Glutamatergic neuron (in vitro differentiated cells): ENCODE data around the gene CPNE6. TPM values are rescaled to one million over a fixed set of nuclear protein-coding genes. Genes with fewer than 3 reads are reported as not detected.
"Not testable (repeated sequence)": the region's sequence is repeated elsewhere in the genome, so short reads cannot be mapped to it uniquely, and the experiment has no call there.

Source experiments
- DNase-seq: peaks from one replicate; pipeline ENCODE4 v3.0.0; 2022
- H3K27ac Mint-ChIP-seq: one replicate; pipeline ENCODE4 v1.8.0; 2020; ENCODE audit warnings: mild to moderate bottlenecking, mixed read lengths, inconsistent platforms; ENCODE audit not compliant: unreplicated experiment
- H3K27me3 Mint-ChIP-seq: one replicate; pipeline ENCODE4 v1.8.0; 2020; ENCODE audit warnings: mild to moderate bottlenecking, moderate library complexity, mixed read lengths, inconsistent platforms; ENCODE audit not compliant: unreplicated experiment
- H3K36me3 Mint-ChIP-seq: one replicate; pipeline ENCODE4 v1.8.0; 2020; ENCODE audit warnings: mild to moderate bottlenecking, mixed read lengths, inconsistent platforms; ENCODE audit not compliant: unreplicated experiment
- H3K4me1 Mint-ChIP-seq: one replicate; pipeline ENCODE4 v1.8.0; 2020; ENCODE audit warnings: mild to moderate bottlenecking, low read depth, mixed read lengths, inconsistent platforms; ENCODE audit not compliant: unreplicated experiment
- H3K4me3 Mint-ChIP-seq: one replicate; pipeline ENCODE4 v1.8.0; 2020; ENCODE audit warnings: mild to moderate bottlenecking, mixed read lengths, inconsistent platforms; ENCODE audit not compliant: unreplicated experiment
- H3K9me3 Mint-ChIP-seq: one replicate; pipeline ENCODE4 v1.8.0; 2020; ENCODE audit warnings: mild to moderate bottlenecking, moderate library complexity, mixed read lengths, inconsistent platforms; ENCODE audit not compliant: unreplicated experiment
- CTCF ChIP-seq: fragments of 200-600 bp; sonication (generic); IDR thresholded peaks from one replicate; pipeline ENCODE4 v1.5.0; 2021; ENCODE audit not compliant: partially characterized antibody, unreplicated experiment
- total RNA-seq: library from RNA; stranded (reverse); fragmentation: NEBNext Ultra II Directional; extraction: Animal tissue kit (Norgen Biotek cat#: 25700); gene quantifications from one replicate; pipeline ENCODE4 v1.2.1, GENCODE V29; 2021; ENCODE audit not compliant: unreplicated experiment

The CPNE6 gene
- total RNA-seq, 1 donor from 2014 or later, result 0.44 TPM

GRCh38 chr14:24042746-24043145, 28.6 kb upstream of the CPNE6 start:
- Mint-ChIP-seq H3K27ac (peak overlapping the region; percentile 16), H3K27me3 (peaks cover 5% of the 10 kb centered on the region), H3K4me3 (peak overlapping the region; percentile 67), H3K4me1 (peaks cover 4% of the 10 kb centered on the region), H3K36me3 (no peaks in the 10 kb centered on the region), H3K9me3 (peaks cover 2% of the 10 kb centered on the region)
- DNase-seq, result no peak
- no peak for TF ChIP-seq CTCF

- H3K27ac Mint-ChIP-seq, result peak overlapping the region; percentile 30
- peaks cover 14% of the 10 kb centered on the region for H3K4me1 Mint-ChIP-seq
- H3K36me3 Mint-ChIP-seq, DNase-seq, H3K4me3 Mint-ChIP-seq: not testable (repeated sequence)
- peaks cover 20% of the 10 kb centered on the region for H3K9me3 Mint-ChIP-seq
- H3K27me3 Mint-ChIP-seq, result peaks cover 12% of the 10 kb centered on the region
Observed at GRCh38 chr14:24049002-24049401, 22.4 kb upstream of the CPNE6 start.

GRCh38 chr14:24050753-24051152, 20.6 kb upstream of the CPNE6 start:
- peaks cover 12% of the 10 kb centered on the region for H3K27me3 Mint-ChIP-seq
- H3K9me3 Mint-ChIP-seq, result peaks cover 23% of the 10 kb centered on the region
- not testable (repeated sequence) for H3K36me3 Mint-ChIP-seq, DNase-seq
- peaks cover 14% of the 10 kb centered on the region for H3K4me1 Mint-ChIP-seq
- H3K27ac Mint-ChIP-seq, result peak overlapping the region; percentile 96
- H3K4me3 Mint-ChIP-seq, result peak overlapping the region; percentile 98

- DNase-seq, result no peak
- peak overlapping the region; percentile 96 for H3K27ac Mint-ChIP-seq
- H3K27me3 Mint-ChIP-seq, result peaks cover 12% of the 10 kb centered on the region
Observed at GRCh38 chr14:24051176-24051788, 20.1 kb upstream of the CPNE6 start.

GRCh38 chr14:24051789-24052655, 19.3 kb upstream of the CPNE6 start, which contains the start of gene CARMIL3:
TSS of gene CARMIL3 (plus strand) at chr14:24052009. CDS start at chr14:24052154, 145 bp downstream.
- H3K36me3 Mint-ChIP-seq, result no peaks in the 10 kb centered on the region

More at GRCh38 chr14:24051176-24051788, 20.1 kb upstream of the CPNE6 start:
- Mint-ChIP-seq H3K4me1 (peaks cover 14% of the 10 kb centered on the region), H3K4me3 (peak overlapping the region; percentile 98), H3K9me3 (peaks cover 22% of the 10 kb centered on the region), H3K36me3 (no peaks in the 10 kb centered on the region)
- TF ChIP-seq CTCF, result no peak

More at GRCh38 chr14:24051789-24052655, 19.3 kb upstream of the CPNE6 start, which contains the start of gene CARMIL3:
- peaks cover 25% of the 10 kb centered on the region for H3K9me3 Mint-ChIP-seq
- peaks cover 14% of the 10 kb centered on the region for H3K4me1 Mint-ChIP-seq
- DNase-seq, result peak; percentile 81
- H3K4me3 Mint-ChIP-seq, result peak within 1 kb of the TSS; percentile 98
- peaks cover 16% of the 10 kb centered on the region for H3K27me3 Mint-ChIP-seq
- H3K27ac Mint-ChIP-seq, result peak within 1 kb of the TSS; percentile 96
- no peak for TF ChIP-seq CTCF
